ENCODE data around the gene ITPR1. TPM values are rescaled to one million over a fixed set of nuclear protein-coding genes. Genes with fewer than 3 reads are reported as not detected.

ITPR1 gene
- total and polyA plus RNA-seq, 10 of the 15 experiments (the other 5 are each of a cell fraction or from before 2014, with no cell fraction given): 12.2 to 239 (median 28.4) TPM

DNA sequence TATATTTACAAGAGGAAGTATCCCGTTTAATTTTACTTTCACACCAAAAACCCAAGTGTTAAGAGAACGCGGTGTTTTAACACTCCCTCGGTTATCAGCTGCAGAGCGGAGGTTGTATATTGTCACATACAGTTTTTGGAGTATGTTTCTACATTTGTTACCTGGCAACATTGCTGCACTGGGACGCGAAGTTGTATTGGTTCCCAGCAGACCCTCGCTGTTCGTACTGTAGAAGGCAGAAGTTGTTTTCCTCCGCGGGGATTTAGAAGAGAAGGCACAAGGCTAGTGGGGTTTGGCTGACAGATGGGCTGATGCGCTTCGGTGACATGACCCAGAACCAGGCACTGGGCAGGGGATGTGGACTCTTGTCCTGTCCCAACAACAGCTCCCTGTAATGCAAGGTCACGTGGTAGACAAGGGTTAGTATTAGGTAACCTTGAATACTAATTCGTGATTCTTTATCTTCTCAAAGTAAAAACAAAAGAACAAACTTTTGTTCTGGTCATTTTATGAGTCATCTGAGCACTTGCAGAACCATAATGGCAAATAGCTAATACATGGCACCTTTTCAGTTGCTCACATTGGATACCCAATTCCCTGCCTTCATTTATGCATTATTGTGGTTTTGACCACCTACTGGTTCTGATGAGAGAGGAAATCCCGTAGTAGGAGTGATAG lies 255.7 kb downstream of the ITPR1 start:
- Histone ChIP-seq H3K9ac (ENCODE audit: control insufficient read depth, insufficient read depth, low read length) (no peak overlapping the region), H3K4me2 (ENCODE audit: control insufficient read depth, insufficient read depth) (peak overlapping the region; percentile 72), H3K27ac (ENCODE audit: control insufficient read depth, insufficient read depth) (peak overlapping the region; percentile 95), H4K20me1 (ENCODE audit: control insufficient read depth, insufficient read depth) (no peaks in the 10 kb centered on the region), H3K36me3 (ENCODE audit: control insufficient read depth in 2 of 2, insufficient read depth in 2 of 2, low read length in 1 of 2) (peaks cover 6% of the 10 kb centered on the region in 2 experiments; a peak in 3 of 4 replicates), H3K9me3 (replicated peaks; ENCODE audit: control insufficient read depth, insufficient read depth, low read length) (peaks cover 4% of the 10 kb centered on the region; the same call in 2 of the 3 replicates), H3K4me3 (no peak overlapping the region), H3K4me1 (ENCODE audit: control insufficient read depth, insufficient read depth, low read length) (peaks cover 51% of the 10 kb centered on the region), H3K79me2 (ENCODE audit: control insufficient read depth, insufficient read depth, low read length) (peaks cover 29% of the 10 kb centered on the region), H3K27me3 (replicated peaks in 1 of 2; ENCODE audit: control insufficient read depth in 2 of 2, insufficient read depth in 2 of 2, low read length in 1 of 2) (no peaks in the 10 kb centered on the region), H2AFZ (ENCODE audit: control insufficient read depth, low read depth, low read length) (no peak overlapping the region)
- WGBS (ENCODE audit: insufficient coverage, insufficient replicate concordance, low lambda C conversion rate, missing lambda C conversion rate): 80% methylated on average over 16 of the region's 16 CpGs
- ChIA-PET POLR2A (interaction anchor here (0.5 to 15.2 kb wide), 14 partner anchors 9 to 292 kb away, joined by 3 to 414 read pairs (median 8); partner anchors contain the start of gene BHLHE40), SMC1A (ENCODE audit: uncharacterized antibody, unreplicated experiment) (interaction anchor here (0.8 to 23.7 kb wide), 18 partner anchors 10 to 308 kb away, joined by 3 to 618 read pairs (median 9); partner anchors contain the start of gene BHLHE40), RAD21 (ENCODE audit: unreplicated experiment) (interaction anchor here (0.9 to 22.6 kb wide), 13 partner anchors 10 to 232 kb away, joined by 3 to 377 read pairs (median 8); partner anchors contain the start of gene BHLHE40), CTCF (interaction anchor here (1.1 to 10.0 kb wide), 11 partner anchors 11 to 318 kb away, joined by 3 to 95 read pairs (median 7); no protein-coding TSS in a partner anchor)
- FAIRE-seq (peak; percentile 81), ATAC-seq (peak; percentile 10), DNase-seq (ENCODE audit: low read depth, low spot score) (no peak)
- in situ Hi-C loops (cut with MboI): no loop called here
- intact Hi-C loops (cut with micrococcal nuclease; ENCODE audit: unreplicated experiment): loop anchor here (2.0 kb wide), 1 partner anchor 22 kb away; no protein-coding TSS in a partner anchor
- BruUV-seq (replicated peaks): no TSS peak
- TF ChIP-seq FOXM1 (IDR thresholded peaks at IDR 0.05; ENCODE audit: low read depth, low read length) (peak; percentile 57; the same call in 1 of the 2 replicates), BMI1 (IDR thresholded peaks at IDR 0.05; ENCODE audit: borderline replicate concordance) (no peak), CREM (IDR thresholded peaks at IDR 0.05; ENCODE audit: low read depth) (no peak), RUNX3 (IDR thresholded peaks at IDR 0.05; ENCODE audit: low read length) (peak; percentile 95), ZZZ3 (IDR thresholded peaks at IDR 0.05; ENCODE audit: control insufficient read depth, insufficient read length, low read depth) (no peak), SP1 (IDR thresholded peaks at IDR 0.05; ENCODE audit: low read depth, low read length) (no peak), STAT3 (IDR thresholded peaks at IDR 0.05; ENCODE audit: low read depth, low read length) (no peak), PML (IDR thresholded peaks at IDR 0.05; ENCODE audit: low read length) (no peak), POU2F2 (IDR thresholded peaks at IDR 0.05; ENCODE audit: borderline replicate concordance, low read depth, low read length) (peak; percentile 33; the same call in 1 of the 3 replicates), RCOR1 (conservative IDR thresholded peaks at IDR 0.05; ENCODE audit: low read depth, low read length) (no peak), ZSCAN29 (IDR thresholded peaks at IDR 0.05) (no peak), YY1 (IDR thresholded peaks at IDR 0.05; ENCODE audit: low read depth, low read length) (peak; percentile 34; the same call in 1 of the 2 replicates), ZNF207 (IDR thresholded peaks at IDR 0.05; ENCODE audit: borderline replicate concordance) (no peak), IRF4 (IDR thresholded peaks at IDR 0.05; ENCODE audit: low read depth, low read length) (peak; percentile 84), SIN3A (IDR thresholded peaks at IDR 0.05; ENCODE audit: low read depth, low read length) (no peak), IKZF1 (conservative IDR thresholded peaks at IDR 0.05) (peak; percentile 19)
- TF ChIP-seq, protein P1, sequence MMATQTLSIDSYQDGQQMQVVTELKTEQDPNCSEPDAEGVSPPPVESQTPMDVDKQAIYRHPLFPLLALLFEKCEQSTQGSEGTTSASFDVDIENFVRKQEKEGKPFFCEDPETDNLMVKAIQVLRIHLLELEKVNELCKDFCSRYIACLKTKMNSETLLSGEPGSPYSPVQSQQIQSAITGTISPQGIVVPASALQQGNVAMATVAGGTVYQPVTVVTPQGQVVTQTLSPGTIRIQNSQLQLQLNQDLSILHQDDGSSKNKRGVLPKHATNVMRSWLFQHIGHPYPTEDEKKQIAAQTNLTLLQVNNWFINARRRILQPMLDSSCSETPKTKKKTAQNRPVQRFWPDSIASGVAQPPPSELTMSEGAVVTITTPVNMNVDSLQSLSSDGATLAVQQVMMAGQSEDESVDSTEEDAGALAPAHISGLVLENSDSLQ (IDR thresholded peaks at IDR 0.05): no peak
- TF ChIP-seq, protein P2, sequence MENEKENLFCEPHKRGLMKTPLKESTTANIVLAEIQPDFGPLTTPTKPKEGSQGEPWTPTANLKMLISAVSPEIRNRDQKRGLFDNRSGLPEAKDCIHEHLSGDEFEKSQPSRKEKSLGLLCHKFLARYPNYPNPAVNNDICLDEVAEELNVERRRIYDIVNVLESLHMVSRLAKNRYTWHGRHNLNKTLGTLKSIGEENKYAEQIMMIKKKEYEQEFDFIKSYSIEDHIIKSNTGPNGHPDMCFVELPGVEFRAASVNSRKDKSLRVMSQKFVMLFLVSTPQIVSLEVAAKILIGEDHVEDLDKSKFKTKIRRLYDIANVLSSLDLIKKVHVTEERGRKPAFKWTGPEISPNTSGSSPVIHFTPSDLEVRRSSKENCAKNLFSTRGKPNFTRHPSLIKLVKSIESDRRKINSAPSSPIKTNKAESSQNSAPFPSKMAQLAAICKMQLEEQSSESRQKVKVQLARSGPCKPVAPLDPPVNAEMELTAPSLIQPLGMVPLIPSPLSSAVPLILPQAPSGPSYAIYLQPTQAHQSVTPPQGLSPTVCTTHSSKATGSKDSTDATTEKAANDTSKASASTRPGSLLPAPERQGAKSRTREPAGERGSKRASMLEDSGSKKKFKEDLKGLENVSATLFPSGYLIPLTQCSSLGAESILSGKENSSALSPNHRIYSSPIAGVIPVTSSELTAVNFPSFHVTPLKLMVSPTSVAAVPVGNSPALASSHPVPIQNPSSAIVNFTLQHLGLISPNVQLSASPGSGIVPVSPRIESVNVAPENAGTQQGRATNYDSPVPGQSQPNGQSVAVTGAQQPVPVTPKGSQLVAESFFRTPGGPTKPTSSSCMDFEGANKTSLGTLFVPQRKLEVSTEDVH (IDR thresholded peaks at IDR 0.05; ENCODE audit: low read depth, partially characterized antibody): no peak
- TF ChIP-seq, protein P3, sequence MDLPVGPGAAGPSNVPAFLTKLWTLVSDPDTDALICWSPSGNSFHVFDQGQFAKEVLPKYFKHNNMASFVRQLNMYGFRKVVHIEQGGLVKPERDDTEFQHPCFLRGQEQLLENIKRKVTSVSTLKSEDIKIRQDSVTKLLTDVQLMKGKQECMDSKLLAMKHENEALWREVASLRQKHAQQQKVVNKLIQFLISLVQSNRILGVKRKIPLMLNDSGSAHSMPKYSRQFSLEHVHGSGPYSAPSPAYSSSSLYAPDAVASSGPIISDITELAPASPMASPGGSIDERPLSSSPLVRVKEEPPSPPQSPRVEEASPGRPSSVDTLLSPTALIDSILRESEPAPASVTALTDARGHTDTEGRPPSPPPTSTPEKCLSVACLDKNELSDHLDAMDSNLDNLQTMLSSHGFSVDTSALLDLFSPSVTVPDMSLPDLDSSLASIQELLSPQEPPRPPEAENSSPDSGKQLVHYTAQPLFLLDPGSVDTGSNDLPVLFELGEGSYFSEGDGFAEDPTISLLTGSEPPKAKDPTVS (IDR thresholded peaks at IDR 0.05; ENCODE audit: low read depth, low read length): no peak

All from GM12878 (cell line).